SK-N-SH (cell line): ENCODE measurements around the gene CCDC191. TPM values are rescaled to one million over a fixed set of nuclear protein-coding genes. Genes with fewer than 3 reads are reported as not detected.

Experiments
- CTCF ChIA-PET: fragments of 300-600, 350-600 bp; formaldehyde crosslinking; extraction: SDS; loops from one replicate; lab custom pipeline; 2021; lab: Yijun Ruan, JAX
- POLR2A ChIA-PET: fragments of 350-600 bp; sonication (Branson Sonifier 250); formaldehyde crosslinking; extraction: SDS; loops from one replicate; lab custom pipeline; 2020; ENCODE audit warnings: antibody characterized with exemption, inconsistent platforms; lab: Yijun Ruan, JAX
- DNase-seq: peaks from one replicate; pipeline ENCODE4 v3.0.0; 2012
- H2AFZ ChIP-seq: fragments of 200-600 bp; sonication (generic); 2 replicates; pipeline ENCODE4 v1.8.1; 2016; ENCODE audit warnings: antibody characterized with exemption, mild to moderate bottlenecking, low read depth
- H3F3A ChIP-seq: fragments of 200-600 bp; sonication (generic); replicated peaks from 2 replicates; pipeline ENCODE3; 2016; ENCODE audit warnings: antibody characterized with exemption, mild to moderate bottlenecking; ENCODE audit not compliant: insufficient read depth
- H3K27ac ChIP-seq, 2 experiments: fragments of 200-500 bp in 1 of 2; fragments of 200-600 bp in 1 of 2; sonication (Bioruptor generic) in 1 of 2; sonication (generic), shearing (Covaris generic) in 1 of 2; 2 replicates each; pipeline versions ENCODE4 v1.5.1 to v1.6.1; 2014 to 2016; ENCODE audit warnings: low read depth in 2 of 2, inconsistent platforms in 1 of 2, low read length in 1 of 2, mild to moderate bottlenecking in 1 of 2, mixed read lengths in 1 of 2
- H3K27me3 ChIP-seq: fragments of 200-600 bp; sonication (generic), shearing (Covaris generic); 2 replicates; pipeline ENCODE4 v1.6.1; 2016; ENCODE audit warnings: mixed run types; ENCODE audit not compliant: insufficient read depth
- H3K36me3 ChIP-seq, 2 experiments: fragments of 200-500 bp in 1 of 2; fragments of 200-600 bp in 1 of 2; sonication (Bioruptor generic) in 1 of 2; sonication (generic) in 1 of 2; replicated peaks in 1 of 2; 2 replicates each; pipeline versions ENCODE3 to v1.5.1; 2014 to 2016; ENCODE audit warnings: low read length in 1 of 2, mild to moderate bottlenecking in 1 of 2; ENCODE audit not compliant: insufficient read depth in 2 of 2, control insufficient read depth in 1 of 2
- H3K4me1 ChIP-seq, 2 experiments: fragments of 200-500 bp in 1 of 2; fragments of 200-600 bp in 1 of 2; sonication (Bioruptor generic) in 1 of 2; sonication (generic), shearing (Covaris generic) in 1 of 2; 2 replicates each; pipeline versions ENCODE4 v1.5.1 to v1.6.1; 2014 to 2016; ENCODE audit warnings: low read depth in 1 of 2, low read length in 1 of 2, mixed run types in 1 of 2; ENCODE audit not compliant: insufficient read depth in 2 of 2, control insufficient read depth in 1 of 2
- H3K4me2 ChIP-seq: fragments of 200-600 bp; sonication (generic), shearing (Covaris generic); 2 replicates; pipeline ENCODE4 v1.6.1; 2017; ENCODE audit warnings: mixed run types
- H3K4me3 ChIP-seq, 2 experiments: fragments of 200-500 bp in 1 of 2; fragments of 200-600 bp in 1 of 2; sonication (Bioruptor generic) in 1 of 2; sonication (generic), shearing (Covaris generic) in 1 of 2; 2 replicates each; pipeline versions ENCODE4 v1.5.1 to v1.8.1; 2014 to 2016; ENCODE audit warnings: low read depth in 2 of 2, inconsistent platforms in 1 of 2, low read length in 1 of 2, mild to moderate bottlenecking in 1 of 2, mixed read lengths in 1 of 2, moderate library complexity in 1 of 2
- H3K79me2 ChIP-seq: fragments of 200-600 bp; sonication (generic); 2 replicates; pipeline ENCODE4 v1.8.1; 2017; ENCODE audit warnings: mild to moderate bottlenecking; ENCODE audit not compliant: insufficient read depth
- H3K9ac ChIP-seq: fragments of 200-600 bp; sonication (generic); 2 replicates; pipeline ENCODE4 v1.6.1; 2017; ENCODE audit warnings: mixed run types
- H3K9me2 ChIP-seq: fragments of 200-600 bp; sonication (generic); 2 replicates; pipeline ENCODE4 v1.6.1; 2017; ENCODE audit warnings: mixed run types
- H3K9me3 ChIP-seq: fragments of 200-600 bp; sonication (generic); 2 replicates; pipeline ENCODE4 v1.6.1; 2017; ENCODE audit warnings: mixed run types, mild to moderate bottlenecking, moderate library complexity
- H4K20me1 ChIP-seq: fragments of 200-600 bp; sonication (generic); 2 replicates; pipeline ENCODE4 v1.6.1; 2017; ENCODE audit warnings: mild to moderate bottlenecking, mixed run types; ENCODE audit not compliant: insufficient read depth
- CHD2 ChIP-seq: fragments of 150-350 bp; IDR thresholded peaks from 2 replicates; pipeline ENCODE4 v1.6.1; 2018; ENCODE audit warnings: low read length; ENCODE audit not compliant: partially characterized antibody
- CTCF ChIP-seq: fragments of 200-600 bp; sonication (generic); IDR thresholded peaks from 2 replicates; pipeline ENCODE4 v1.6.1; 2017; ENCODE audit warnings: antibody characterized with exemption, mild to moderate bottlenecking, moderate library complexity
- ELF1 ChIP-seq: IDR thresholded peaks from 2 replicates; pipeline ENCODE4 v1.4.0; 2012
- EP300 ChIP-seq, 2 experiments: IDR thresholded peaks; 2 replicates each; pipeline versions ENCODE4 v1.4.0 to v1.6.1; 2012; ENCODE audit warnings: borderline replicate concordance in 1 of 2, low read depth in 1 of 2, low read length in 1 of 2
- EZH2phosphoT487 ChIP-seq: fragments of 200-600 bp; sonication (generic); IDR thresholded peaks from 2 replicates; pipeline ENCODE4 v1.6.1; 2017; ENCODE audit warnings: low read depth, mixed run types, mild to moderate bottlenecking, antibody characterized with exemption, moderate library complexity, borderline replicate concordance
- GABPA ChIP-seq: IDR thresholded peaks from 2 replicates; pipeline ENCODE4 v1.4.0; 2012; ENCODE audit warnings: low read depth, mild to moderate bottlenecking
- IRF3 ChIP-seq: fragments of 150-350 bp; IDR thresholded peaks from 2 replicates; pipeline ENCODE4 v1.6.1; 2016; ENCODE audit warnings: mild to moderate bottlenecking, low read depth, low read length
- JUND ChIP-seq: IDR thresholded peaks from 2 replicates; pipeline ENCODE4 v1.4.0; 2012
- MXI1 ChIP-seq: IDR thresholded peaks from 2 replicates; pipeline ENCODE4 v1.6.1; 2012; ENCODE audit warnings: mild to moderate bottlenecking, low read depth, low read length, improper control_type of control experiment
- RCOR1 ChIP-seq: fragments of 150-350 bp; IDR thresholded peaks from 2 replicates; pipeline ENCODE4 v1.6.1; 2017; ENCODE audit warnings: antibody characterized with exemption, low read length
- REST ChIP-seq: IDR thresholded peaks from 2 replicates; pipeline ENCODE4 v1.6.1; 2012; ENCODE audit warnings: mild to moderate bottlenecking, low read depth, low read length, moderate library complexity
- RXRA ChIP-seq: IDR thresholded peaks from 2 replicates; pipeline ENCODE4 v1.4.0; 2012; ENCODE audit warnings: low read depth, mild to moderate bottlenecking, borderline replicate concordance
- SMC3 ChIP-seq: IDR thresholded peaks from 2 replicates; pipeline ENCODE4 v1.6.1; 2012; ENCODE audit warnings: low read depth, low read length, improper control_type of control experiment
- TAF1 ChIP-seq: IDR thresholded peaks from 2 replicates; pipeline ENCODE4 v1.6.1; 2012; ENCODE audit warnings: low read depth, mild to moderate bottlenecking, low read length, moderate library complexity, borderline replicate concordance
- TEAD4 ChIP-seq: IDR thresholded peaks from 2 replicates; pipeline ENCODE4 v1.4.0; 2012; ENCODE audit warnings: mild to moderate bottlenecking, borderline replicate concordance; ENCODE audit not compliant: insufficient read depth
- USF1 ChIP-seq: IDR thresholded peaks from 2 replicates; pipeline ENCODE4 v1.4.0; 2012; ENCODE audit warnings: low read depth, borderline replicate concordance
- WGBS: methylation state at CpG from one replicate; pipeline ENCODE4 v1.1.6; 2017; ENCODE audit warnings: low lambda C conversion rate; 5-methylcytosine and 5-hydroxymethylcytosine counted together
- polyA plus RNA-seq, 3 experiments: library from polyadenylated mRNA; depleted of rRNA; stranded (reverse); fragments of >200 nt; gene quantifications; 2 replicates each; pipeline ENCODE4 v1.2.3, GENCODE V29; 2012

Gene CCDC191
- polyA plus RNA-seq, 1 of the 3 experiments (the other 2 are of a cell fraction): 3.1 TPM

GRCh38 chr3:114005481-114005880, 50.8 kb downstream of the CCDC191 start:
- TF ChIP-seq MXI1 (no peak), RCOR1 (no peak), ELF1 (no peak)
- 88% methylated on average over 5 of the region's 5 CpGs for WGBS
- Histone ChIP-seq H3K27ac (no peak overlapping the region), H3K4me3 (no peak overlapping the region), H3K9me3 (no peaks in the 10 kb centered on the region), H3K9me2 (no peaks in the 10 kb centered on the region), H3F3A (no peaks in the 10 kb centered on the region), H4K20me1 (no peaks in the 10 kb centered on the region), H2AFZ (no peak overlapping the region), H3K4me1 (no peaks in the 10 kb centered on the region), H3K79me2 (no peaks in the 10 kb centered on the region), H3K27me3 (no peaks in the 10 kb centered on the region), H3K36me3 (peaks cover 19% of the 10 kb centered on the region in 2 experiments), H3K4me2 (no peak overlapping the region), H3K9ac (no peak overlapping the region)
- ChIA-PET POLR2A (no interaction called here), CTCF (no interaction called here)
- DNase-seq: no peak

- no peak overlapping the region for H3K4me3 ChIP-seq
- TF ChIP-seq EZH2phosphoT487: no peak
- TF ChIP-seq USF1: no peak
- no peak for TF ChIP-seq JUND
- TF ChIP-seq TEAD4: no peak
- no peak for TF ChIP-seq TAF1
- TF ChIP-seq GABPA: no peak
- no peak for TF ChIP-seq CTCF
- TF ChIP-seq EP300 (IDR thresholded peaks at IDR 0.05; ENCODE audit: borderline replicate concordance in 1 of 2, low read depth in 1 of 2, low read length in 1 of 2): no peak
- no peak for TF ChIP-seq RXRA
- TF ChIP-seq CHD2: no peak
- no peak for TF ChIP-seq RCOR1
- no peak for TF ChIP-seq SMC3
- TF ChIP-seq IRF3: no peak
- no peak for TF ChIP-seq REST
- no peak overlapping the region for H2AFZ ChIP-seq
- H3F3A ChIP-seq: no peaks in the 10 kb centered on the region
- no peak overlapping the region for H3K4me2 ChIP-seq
- no peak for DNase-seq
- ChIA-PET CTCF (no interaction called here), POLR2A (no interaction called here)
- H3K9me3 ChIP-seq: no peaks in the 10 kb centered on the region
- WGBS: 72% methylated on average over 4 of the region's 4 CpGs
- no peak overlapping the region for H3K9ac ChIP-seq
- H3K4me1 ChIP-seq: no peaks in the 10 kb centered on the region
- no peaks in the 10 kb centered on the region for H3K9me2 ChIP-seq
- no peaks in the 10 kb centered on the region for H4K20me1 ChIP-seq
- peaks cover 14 to 15% of the 10 kb centered on the region in 2 experiments for H3K36me3 ChIP-seq
- no peaks in the 10 kb centered on the region for H3K27me3 ChIP-seq
- no peaks in the 10 kb centered on the region for H3K79me2 ChIP-seq
- no peak overlapping the region for H3K27ac ChIP-seq
Observed at GRCh38 chr3:113985541-113985940, 70.8 kb downstream of the CCDC191 start.
